DOHH2 (cell line): Measurements from ENCODE around the gene EXOSC7.

Source experiments
- CTCF ChIP-seq: fragments of 200-600 bp; sonication (generic); IDR thresholded peaks from one replicate; pipeline ENCODE4 v1.5.1; 2014; ENCODE audit warnings: antibody characterized with exemption, mild to moderate bottlenecking, low read depth, low read length; ENCODE audit not compliant: poor library complexity, severe bottlenecking
- EZH2phosphoT487 ChIP-seq: fragments of 200-600 bp; sonication (generic); IDR thresholded peaks from 2 replicates; pipeline ENCODE4 v1.6.1; 2017; ENCODE audit warnings: borderline replicate concordance, mild to moderate bottlenecking, antibody characterized with exemption, low read length, moderate library complexity, mixed read lengths

GRCh38 chr3:45055411-45056143, 79.5 kb downstream of the EXOSC7 start:
- TF ChIP-seq CTCF (peak; percentile 57), EZH2phosphoT487 (no peak)
